ENCODE measurements around the gene SMIM41. TPM values are rescaled to one million over a fixed set of nuclear protein-coding genes. Genes with fewer than 3 reads are reported as not detected.

Gene SMIM41
- polyA plus RNA-seq, 3 donors: not detected

- intact Hi-C loops (cut with micrococcal nuclease): no loop called here
- peaks cover 14% of the 10 kb centered on the region for H3K4me1 Mint-ChIP-seq
- peaks cover 0 to 3% of the 10 kb centered on the region in 2 donors for H3K27me3 ChIP-seq (ENCODE audit: control insufficient read depth in 2 of 2, insufficient read depth in 2 of 2, low read length in 2 of 2)
- peak overlapping the region in 1 of 2 donors; percentile 70 for H3K27ac ChIP-seq (ENCODE audit: low read depth in 1 of 2, low read length in 2 of 2)
- DNase-seq: no peak
- peak overlapping the region in 6 of 7 donors; percentile 21 to 87 (median 72) for H3K27ac Mint-ChIP-seq
- H3K9me3 Mint-ChIP-seq: no peaks in the 10 kb centered on the region
- H3K9me3 ChIP-seq (replicated peaks in 1 of 2; ENCODE audit: control insufficient read depth in 1 of 2, insufficient read depth in 1 of 2, low read length in 2 of 2): no peaks in the 10 kb centered on the region
- H3K27me3 Mint-ChIP-seq (ENCODE audit: low read depth in 3 of 3): peaks cover 9 to 17% (median 9%) of the 10 kb centered on the region in 3 donors
- H3K36me3 ChIP-seq (replicated peaks in 1 of 2; ENCODE audit: control insufficient read depth in 1 of 2, insufficient read depth in 2 of 2, low read length in 2 of 2): no peaks in the 10 kb centered on the region
- no peak overlapping the region for H3K4me3 Mint-ChIP-seq
- no peak overlapping the region for H2AFZ ChIP-seq (ENCODE audit: insufficient read depth, low read depth, low read length, poor library complexity, severe bottlenecking)
- 95% methylated on average over 9 of the region's 11 CpGs for WGBS (ENCODE audit: insufficient coverage)
- no peak overlapping the region for H3K4me2 ChIP-seq (replicated peaks; ENCODE audit: extremely low read depth, low read length, poor library complexity, severe bottlenecking)
- peaks cover 2 to 3% of the 10 kb centered on the region in 2 donors for H3K36me3 Mint-ChIP-seq
- H3K9ac ChIP-seq (ENCODE audit: insufficient read depth, low read length, poor library complexity, severe bottlenecking): peak overlapping the region; percentile 33
- H3K4me1 ChIP-seq (ENCODE audit: control insufficient read depth in 1 of 2, insufficient read depth in 2 of 2, low read length in 2 of 2): peaks cover 5 to 23% of the 10 kb centered on the region in 2 donors
- no peak overlapping the region for H3K4me3 ChIP-seq (replicated peaks in 1 of 3; ENCODE audit: low read depth in 2 of 3, low read length in 3 of 3)
- no peaks in the 10 kb centered on the region for H4K20me1 ChIP-seq (ENCODE audit: insufficient read depth, low read length)
- no peaks in the 10 kb centered on the region for H3K79me2 ChIP-seq (ENCODE audit: insufficient read depth, low read length)
- TF ChIP-seq CTCF (IDR thresholded peaks at IDR 0.05): no peak
These were observed 67.4 kb downstream of the SMIM41 start for GRCh38 chr12:52146822-52147366.

DNA sequence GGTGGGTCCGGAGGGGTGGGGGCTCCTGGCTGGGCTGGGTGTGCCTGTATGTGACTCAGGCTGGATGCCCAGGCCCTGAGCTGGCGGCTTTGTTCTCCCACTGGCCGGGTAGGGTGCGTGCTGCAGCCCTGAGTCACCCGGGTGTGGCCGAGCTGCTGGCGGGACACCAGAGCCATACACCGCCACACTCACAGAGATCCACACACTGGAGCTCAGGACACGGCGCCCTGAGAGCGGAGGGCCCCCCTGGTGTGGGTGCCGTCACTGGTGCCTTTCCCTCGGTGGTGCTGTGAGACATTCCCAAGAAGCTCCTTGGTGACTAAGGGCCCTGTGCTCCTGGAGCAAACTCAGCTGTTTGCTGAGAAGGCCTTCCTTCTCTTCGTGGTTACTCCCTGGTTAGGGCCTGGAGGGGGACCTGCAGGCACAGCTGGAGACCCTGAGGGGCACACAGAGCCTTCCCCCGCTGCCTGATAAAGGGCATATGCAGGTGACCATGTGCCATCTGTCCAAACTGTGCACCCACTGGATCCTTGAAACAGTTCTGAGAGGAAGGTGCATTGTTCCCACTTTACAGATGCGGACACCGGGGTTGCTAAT, 68.0 kb downstream of the SMIM41 start:
- H3K4me2 ChIP-seq (replicated peaks; ENCODE audit: extremely low read depth, low read length, poor library complexity, severe bottlenecking): no peak overlapping the region
- DNase-seq: peak; percentile 79 to 87 (median 87)
- no peaks in the 10 kb centered on the region for H3K36me3 ChIP-seq (replicated peaks in 1 of 2; ENCODE audit: control insufficient read depth in 1 of 2, insufficient read depth in 2 of 2, low read length in 2 of 2)
- H3K4me3 ChIP-seq (replicated peaks in 1 of 3; ENCODE audit: low read depth in 2 of 3, low read length in 3 of 3): no peak overlapping the region
- WGBS (ENCODE audit: insufficient coverage): 68% methylated on average over 16 of the region's 17 CpGs
- H3K9ac ChIP-seq (ENCODE audit: insufficient read depth, low read length, poor library complexity, severe bottlenecking): peak overlapping the region; percentile 42
- H3K4me1 ChIP-seq (ENCODE audit: control insufficient read depth in 1 of 2, insufficient read depth in 2 of 2, low read length in 2 of 2): peaks cover 7 to 29% of the 10 kb centered on the region in 2 donors
- Mint-ChIP-seq H3K27me3 (ENCODE audit: low read depth in 3 of 3) (peaks cover 9 to 15% (median 14%) of the 10 kb centered on the region in 3 donors), H3K4me3 (no peak overlapping the region), H3K36me3 (peaks cover 2 to 3% of the 10 kb centered on the region in 2 donors), H3K27ac (peak overlapping the region in 6 of 7 donors; percentile 63 to 91 (median 76)), H3K4me1 (peaks cover 15% of the 10 kb centered on the region), H3K9me3 (no peaks in the 10 kb centered on the region)
- intact Hi-C loops (cut with micrococcal nuclease): no loop called here
- peak overlapping the region in 1 of 2 donors; percentile 70 for H3K27ac ChIP-seq (ENCODE audit: low read depth in 1 of 2, low read length in 2 of 2)
- H4K20me1 ChIP-seq (ENCODE audit: insufficient read depth, low read length): no peaks in the 10 kb centered on the region
- no peak overlapping the region for H2AFZ ChIP-seq (ENCODE audit: insufficient read depth, low read depth, low read length, poor library complexity, severe bottlenecking)
- H3K9me3 ChIP-seq (replicated peaks in 1 of 2; ENCODE audit: control insufficient read depth in 1 of 2, insufficient read depth in 1 of 2, low read length in 2 of 2): no peaks in the 10 kb centered on the region
- TF ChIP-seq CTCF (IDR thresholded peaks at IDR 0.05): no peak
- H3K79me2 ChIP-seq (ENCODE audit: insufficient read depth, low read length): no peaks in the 10 kb centered on the region
- peaks cover 0 to 5% of the 10 kb centered on the region in 2 donors for H3K27me3 ChIP-seq (ENCODE audit: control insufficient read depth in 2 of 2, insufficient read depth in 2 of 2, low read length in 2 of 2)

All from CD14-positive monocyte (primary cell).